AG09319 (cell line): ENCODE measurements around the gene DTWD2.

Experiments used
- DNase-seq: peaks from one replicate; pipeline ENCODE4 v3.0.0-alpha.2; 2010; ENCODE audit warnings: low read depth; ENCODE audit errors: extremely low read depth
- TF ChIP-seq, protein P1 (sequence below): IDR thresholded peaks from 2 replicates; pipeline ENCODE4 v1.5.1; 2011; ENCODE audit warnings: low read depth, mild to moderate bottlenecking, inconsistent platforms, low read length, moderate library complexity

DTWD2 gene

DNA sequence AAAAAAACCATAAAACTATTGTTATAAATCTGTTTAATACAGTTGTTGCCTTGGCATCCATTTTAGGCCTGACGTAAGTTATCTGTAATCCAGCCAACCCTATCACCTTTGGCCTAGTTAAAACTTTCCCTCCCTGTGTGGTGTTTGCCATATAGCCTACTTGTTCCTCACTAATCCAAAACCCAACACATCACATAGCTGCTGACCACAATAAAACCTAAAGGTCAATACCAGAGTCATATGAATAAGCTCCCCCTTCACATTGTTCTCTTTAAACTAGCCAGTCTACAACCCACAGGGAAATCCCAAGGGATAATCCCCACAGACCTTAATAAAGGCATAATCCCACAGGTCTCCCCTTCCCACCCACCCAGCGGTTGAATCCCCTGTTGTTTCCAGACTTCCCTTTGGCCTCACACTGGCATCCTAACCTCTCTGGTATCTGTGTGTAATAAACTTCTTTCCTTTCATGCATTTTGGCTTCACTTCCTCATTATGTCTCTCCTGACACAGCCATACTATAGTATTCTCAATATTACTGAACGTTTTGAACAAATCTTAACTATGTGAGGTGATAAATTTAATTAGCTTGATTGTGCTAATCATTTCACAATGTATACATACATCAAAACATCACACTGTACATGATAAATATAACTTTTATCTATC, 50.8 kb downstream of the DTWD2 start:
- DNase-seq, result no peak
- TF ChIP-seq, protein P1, sequence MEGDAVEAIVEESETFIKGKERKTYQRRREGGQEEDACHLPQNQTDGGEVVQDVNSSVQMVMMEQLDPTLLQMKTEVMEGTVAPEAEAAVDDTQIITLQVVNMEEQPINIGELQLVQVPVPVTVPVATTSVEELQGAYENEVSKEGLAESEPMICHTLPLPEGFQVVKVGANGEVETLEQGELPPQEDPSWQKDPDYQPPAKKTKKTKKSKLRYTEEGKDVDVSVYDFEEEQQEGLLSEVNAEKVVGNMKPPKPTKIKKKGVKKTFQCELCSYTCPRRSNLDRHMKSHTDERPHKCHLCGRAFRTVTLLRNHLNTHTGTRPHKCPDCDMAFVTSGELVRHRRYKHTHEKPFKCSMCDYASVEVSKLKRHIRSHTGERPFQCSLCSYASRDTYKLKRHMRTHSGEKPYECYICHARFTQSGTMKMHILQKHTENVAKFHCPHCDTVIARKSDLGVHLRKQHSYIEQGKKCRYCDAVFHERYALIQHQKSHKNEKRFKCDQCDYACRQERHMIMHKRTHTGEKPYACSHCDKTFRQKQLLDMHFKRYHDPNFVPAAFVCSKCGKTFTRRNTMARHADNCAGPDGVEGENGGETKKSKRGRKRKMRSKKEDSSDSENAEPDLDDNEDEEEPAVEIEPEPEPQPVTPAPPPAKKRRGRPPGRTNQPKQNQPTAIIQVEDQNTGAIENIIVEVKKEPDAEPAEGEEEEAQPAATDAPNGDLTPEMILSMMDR, result no peak

DNA sequence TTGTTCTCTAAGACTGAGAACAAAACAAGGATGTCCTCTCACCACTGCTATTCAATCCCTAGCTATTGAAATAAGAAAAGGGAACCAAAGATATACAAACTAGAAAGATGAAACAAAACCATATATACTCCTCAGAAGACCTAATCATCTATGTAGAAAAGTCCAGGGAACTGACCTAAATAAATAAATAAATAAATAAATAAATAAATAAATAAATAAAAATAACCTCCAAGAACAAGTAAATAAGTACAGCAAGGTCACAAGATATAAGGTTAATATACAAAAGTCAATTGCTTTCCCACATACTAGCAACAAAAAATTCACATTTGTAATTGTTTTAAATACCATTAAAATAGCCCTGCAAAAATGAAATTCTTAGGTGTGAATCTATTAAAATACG, 54.6 kb downstream of the DTWD2 start:
- DNase-seq, result no peak

GRCh38 chr5:118931564-118931963, 56.8 kb downstream of the DTWD2 start:
- DNase-seq, result no peak
- TF ChIP-seq, protein P1, result no peak

More for the DNA sequence above, 54.6 kb downstream of the DTWD2 start:
- TF ChIP-seq, protein P1, result no peak

- no peak for DNase-seq
- TF ChIP-seq, protein P1, result no peak
Observed at GRCh38 chr5:118924006-118924389, 64.3 kb downstream of the DTWD2 start.

DNA sequence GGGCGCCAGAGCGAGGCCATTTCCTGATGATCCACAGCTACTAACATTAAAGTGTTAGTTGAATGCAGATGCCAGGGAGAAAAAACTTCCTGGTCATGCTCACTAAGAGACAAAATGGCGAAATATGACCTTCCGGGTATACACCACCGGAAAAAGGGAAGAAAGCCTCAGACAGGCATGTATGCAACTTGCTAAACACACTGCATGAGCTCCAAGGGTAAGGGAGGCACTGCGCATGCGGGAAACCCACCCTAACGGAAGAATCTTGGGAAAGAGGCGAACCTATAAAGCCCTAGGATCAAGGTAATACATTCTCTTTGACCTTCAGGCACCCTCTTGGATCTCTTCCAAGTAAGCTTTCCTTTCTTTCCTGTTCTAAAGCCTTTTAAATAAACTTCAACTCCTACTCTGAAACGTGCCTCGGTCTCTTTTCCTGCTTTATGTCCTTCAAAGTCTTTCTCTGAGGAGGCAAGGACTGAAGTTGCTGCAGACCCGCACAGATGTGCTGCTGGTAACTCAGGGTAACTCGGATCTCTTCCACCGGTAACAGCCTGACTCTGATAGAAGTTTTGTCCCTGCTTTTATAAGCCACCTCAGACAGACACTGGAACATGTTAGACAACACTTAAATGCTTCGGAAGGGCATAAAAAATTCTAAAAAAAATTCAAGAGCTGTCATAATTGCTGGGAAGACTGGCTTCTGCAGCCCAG, 64.9 kb downstream of the DTWD2 start:
- TF ChIP-seq, protein P1, result no peak
- no peak for DNase-seq

GRCh38 chr5:118921866-118922265, 66.5 kb downstream of the DTWD2 start:
- DNase-seq, result no peak
- TF ChIP-seq, protein P1, result no peak

- TF ChIP-seq, protein P1, result no peak
- peak; percentile 20 for DNase-seq
Observed at GRCh38 chr5:118919016-118919415, 69.3 kb downstream of the DTWD2 start.
